GM21825 (cell line): ENCODE data around the gene PRKCB.
"Not testable (repeated sequence)": the region's sequence is repeated elsewhere in the genome, so short reads cannot be mapped to it uniquely, and the experiment has no call there.

Source experiments
- ATAC-seq: cut with Tn5 transposase; IDR thresholded peaks from one replicate; pipeline ENCODE4 v1.9.1; 2021; ENCODE audit warnings: mild to moderate bottlenecking, moderate library complexity; ENCODE audit not compliant: unreplicated experiment

Gene PRKCB

GRCh38 chr16:23901178-23902033 lies 65.6 kb downstream of the PRKCB start:
- ATAC-seq = no peak

GRCh38 chr16:23902034-23902747 lies 66.4 kb downstream of the PRKCB start:
- no peak for ATAC-seq

GRCh38 chr16:23902748-23903414 lies 67.1 kb downstream of the PRKCB start:
- ATAC-seq = no peak

GRCh38 chr16:23905027-23905426 lies 69.2 kb downstream of the PRKCB start:
- no peak for ATAC-seq

- no peak for ATAC-seq
Measured at GRCh38 chr16:23907457-23907902, 71.7 kb downstream of the PRKCB start.

- no peak for ATAC-seq
Measured at GRCh38 chr16:23907903-23908302, 72.1 kb downstream of the PRKCB start.

GRCh38 chr16:23908790-23909189 lies 73.0 kb downstream of the PRKCB start:
- no peak for ATAC-seq

GRCh38 chr16:23909792-23910418 lies 74.1 kb downstream of the PRKCB start:
- ATAC-seq = no peak

GRCh38 chr16:23914946-23915530 lies 79.3 kb downstream of the PRKCB start:
- ATAC-seq = no peak

GRCh38 chr16:23916552-23916951 lies 80.8 kb downstream of the PRKCB start:
- not testable (repeated sequence) for ATAC-seq

GRCh38 chr16:23917621-23918020 lies 81.8 kb downstream of the PRKCB start:
- ATAC-seq = no peak

GRCh38 chr16:23920446-23920845 lies 84.7 kb downstream of the PRKCB start:
- no peak for ATAC-seq

- ATAC-seq = no peak
Measured at GRCh38 chr16:23920899-23921298, 85.1 kb downstream of the PRKCB start.

GRCh38 chr16:23922406-23922805 lies 86.6 kb downstream of the PRKCB start:
- ATAC-seq = no peak

GRCh38 chr16:23924128-23924527 lies 88.3 kb downstream of the PRKCB start:
- ATAC-seq = no peak

GRCh38 chr16:23927796-23928195 lies 92.0 kb downstream of the PRKCB start:
- ATAC-seq = no peak

- no peak for ATAC-seq
Measured at GRCh38 chr16:23929237-23929636, 93.5 kb downstream of the PRKCB start.

GRCh38 chr16:23929856-23930255 lies 94.1 kb downstream of the PRKCB start:
- no peak for ATAC-seq

GRCh38 chr16:23930791-23931190 lies 95.0 kb downstream of the PRKCB start:
- no peak for ATAC-seq

- ATAC-seq = no peak
Measured at GRCh38 chr16:23931199-23931598, 95.4 kb downstream of the PRKCB start.

GRCh38 chr16:23933650-23934049 lies 97.9 kb downstream of the PRKCB start:
- not testable (repeated sequence) for ATAC-seq
